Esophagus squamous epithelium (tissue), 4 donors: ENCODE measurements around the gene PRMT1.

ENCODE experiments used
- POLR2A ChIP-seq, 4 donors: fragments of 450-650 bp; IDR thresholded peaks; one replicate each; pipeline ENCODE4 v1.6.1; 2017; ENCODE audit warnings: antibody characterized with exemption in 4 of 4, mild to moderate bottlenecking in 4 of 4, moderate library complexity in 3 of 4
- TF ChIP-seq, protein P1 (sequence below), 6 experiments: fragments of 450-650 bp in 4 of 6; fragments of 200-600 bp in 2 of 6; sonication (generic) in 2 of 6; IDR thresholded peaks; one replicate each; pipeline ENCODE4 v1.5.1; 2016 to 2019; ENCODE audit warnings: antibody characterized with exemption in 6 of 6, mild to moderate bottlenecking in 4 of 6, moderate library complexity in 4 of 6

DNA sequence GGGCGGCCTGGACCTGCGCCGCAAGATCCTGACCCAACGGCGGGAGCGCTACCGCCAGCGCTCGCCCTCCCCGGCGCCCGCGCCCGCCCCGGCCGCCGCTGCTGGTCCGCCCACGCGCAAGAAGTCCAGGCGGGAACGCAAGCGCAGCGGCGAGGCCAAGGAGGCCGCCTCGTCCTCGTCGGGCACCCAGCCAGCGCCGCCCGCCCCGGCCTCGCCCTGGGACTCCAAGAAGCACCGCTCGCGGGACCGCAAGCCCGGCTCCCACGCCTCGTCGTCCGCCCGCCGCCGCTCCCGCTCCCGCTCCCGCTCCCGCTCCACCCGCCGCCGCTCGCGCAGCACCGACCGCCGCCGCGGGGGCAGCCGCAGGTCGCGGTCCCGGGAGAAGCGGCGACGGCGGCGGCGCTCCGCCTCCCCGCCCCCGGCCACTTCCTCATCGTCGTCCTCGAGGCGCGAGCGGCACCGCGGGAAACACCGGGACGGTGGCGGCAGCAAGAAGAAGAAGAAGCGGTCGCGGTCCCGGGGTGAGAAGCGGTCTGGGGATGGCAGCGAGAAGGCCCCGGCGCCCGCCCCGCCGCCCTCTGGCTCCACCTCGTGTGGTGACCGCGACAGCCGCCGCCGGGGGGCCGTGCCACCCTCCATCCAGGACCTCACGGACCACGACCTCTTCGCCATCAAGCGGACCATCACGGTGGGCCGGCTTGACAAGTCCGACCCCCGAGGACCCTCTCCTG lies 25.1 kb upstream of the PRMT1 start:
- TF ChIP-seq, protein P1, sequence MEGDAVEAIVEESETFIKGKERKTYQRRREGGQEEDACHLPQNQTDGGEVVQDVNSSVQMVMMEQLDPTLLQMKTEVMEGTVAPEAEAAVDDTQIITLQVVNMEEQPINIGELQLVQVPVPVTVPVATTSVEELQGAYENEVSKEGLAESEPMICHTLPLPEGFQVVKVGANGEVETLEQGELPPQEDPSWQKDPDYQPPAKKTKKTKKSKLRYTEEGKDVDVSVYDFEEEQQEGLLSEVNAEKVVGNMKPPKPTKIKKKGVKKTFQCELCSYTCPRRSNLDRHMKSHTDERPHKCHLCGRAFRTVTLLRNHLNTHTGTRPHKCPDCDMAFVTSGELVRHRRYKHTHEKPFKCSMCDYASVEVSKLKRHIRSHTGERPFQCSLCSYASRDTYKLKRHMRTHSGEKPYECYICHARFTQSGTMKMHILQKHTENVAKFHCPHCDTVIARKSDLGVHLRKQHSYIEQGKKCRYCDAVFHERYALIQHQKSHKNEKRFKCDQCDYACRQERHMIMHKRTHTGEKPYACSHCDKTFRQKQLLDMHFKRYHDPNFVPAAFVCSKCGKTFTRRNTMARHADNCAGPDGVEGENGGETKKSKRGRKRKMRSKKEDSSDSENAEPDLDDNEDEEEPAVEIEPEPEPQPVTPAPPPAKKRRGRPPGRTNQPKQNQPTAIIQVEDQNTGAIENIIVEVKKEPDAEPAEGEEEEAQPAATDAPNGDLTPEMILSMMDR (IDR thresholded peaks at IDR 0.05) = no peak
- no peak for TF ChIP-seq POLR2A (IDR thresholded peaks at IDR 0.05)
